SH-SY5Y (cell line): Measurements from ENCODE around the gene ZNF516.

Source experiments
- GATA2 ChIP-seq: IDR thresholded peaks from 2 replicates; pipeline ENCODE4 v1.6.1; 2011; ENCODE audit warnings: mild to moderate bottlenecking, low read depth, low read length
- GATA3 ChIP-seq: IDR thresholded peaks from 2 replicates; pipeline ENCODE4 v1.6.1; 2011; ENCODE audit warnings: low read depth, mild to moderate bottlenecking, low read length, moderate library complexity

- no peak for TF ChIP-seq GATA3
- no peak for TF ChIP-seq GATA2
These were observed 26.4 kb downstream of the ZNF516 start for GRCh38 chr18:76468345-76469304.
